CD14-positive monocyte (primary cell): ENCODE results near the gene ARMH1. TPM values are rescaled to one million over a fixed set of nuclear protein-coding genes. Genes with fewer than 3 reads are reported as not detected.
"Not testable (repeated sequence)": the region's sequence is repeated elsewhere in the genome, so short reads cannot be mapped to it uniquely, and the experiment has no call there.

Source experiments
- DNase-seq, 3 donors: peaks; one replicate each; pipeline ENCODE4 v3.0.0-alpha.2; 2011 to 2022
- H2AFZ ChIP-seq: 2 replicates; pipeline ENCODE4 v1.6.0; 2012; ENCODE audit warnings: mild to moderate bottlenecking, low read depth, low read length, inconsistent platforms; ENCODE audit not compliant: insufficient read depth, poor library complexity, severe bottlenecking
- H3K27ac ChIP-seq, 2 donors: 1 replicate in 1 of 2; 2 replicates in 1 of 2; pipeline ENCODE4 v1.5.1; 2012 to 2013; ENCODE audit warnings: low read length in 2 of 2, control low read depth in 1 of 2, inconsistent platforms in 1 of 2, low read depth in 1 of 2, mild to moderate bottlenecking in 1 of 2
- H3K27me3 ChIP-seq, 2 donors: one replicate each; pipeline versions ENCODE4 v1.6.0 to v1.6.1; 2011 to 2013; ENCODE audit warnings: low read length in 2 of 2; ENCODE audit not compliant: control insufficient read depth in 2 of 2, insufficient read depth in 2 of 2
- H3K36me3 ChIP-seq, 2 donors: replicated peaks in 1 of 2; 1 replicate in 1 of 2; 2 replicates in 1 of 2; pipeline versions ENCODE4 v1.5.1 to v1.6.1; 2012 to 2013; ENCODE audit warnings: low read length in 2 of 2, control low read depth in 1 of 2, inconsistent platforms in 1 of 2, mild to moderate bottlenecking in 1 of 2; ENCODE audit not compliant: insufficient read depth in 2 of 2, control insufficient read depth in 1 of 2
- H3K4me1 ChIP-seq, 2 donors: 1 replicate in 1 of 2; 2 replicates in 1 of 2; pipeline versions ENCODE4 v1.5.1 to v1.6.1; 2012 to 2013; ENCODE audit warnings: low read length in 2 of 2, control low read depth in 1 of 2, inconsistent platforms in 1 of 2, mild to moderate bottlenecking in 1 of 2, moderate library complexity in 1 of 2; ENCODE audit not compliant: insufficient read depth in 2 of 2, control insufficient read depth in 1 of 2
- H3K4me2 ChIP-seq: replicated peaks from 2 replicates; pipeline ENCODE3; 2012; ENCODE audit warnings: low read length, moderate library complexity, mild to moderate bottlenecking; ENCODE audit not compliant: poor library complexity, severe bottlenecking; ENCODE audit errors: extremely low read depth
- H3K4me3 ChIP-seq, 3 experiments: fragments of 200-600 bp in 1 of 3; sonication (generic) in 1 of 3; replicated peaks in 1 of 3; 1 replicate in 2 of 3; 2 replicates in 1 of 3; pipeline ENCODE4 v1.5.1; 2011 to 2013; ENCODE audit warnings: low read length in 3 of 3, mild to moderate bottlenecking in 3 of 3, control low read depth in 2 of 3, low read depth in 2 of 3, inconsistent platforms in 1 of 3, moderate library complexity in 1 of 3
- H3K79me2 ChIP-seq: 2 replicates; pipeline ENCODE4 v1.6.0; 2012; ENCODE audit warnings: mild to moderate bottlenecking, control low read depth, inconsistent platforms, low read length, moderate library complexity; ENCODE audit not compliant: insufficient read depth
- H3K9ac ChIP-seq: 2 replicates; pipeline ENCODE4 v1.6.0; 2017; ENCODE audit warnings: low read length, mild to moderate bottlenecking; ENCODE audit not compliant: insufficient read depth, poor library complexity, severe bottlenecking
- H3K9me3 ChIP-seq, 2 donors: replicated peaks in 1 of 2; 1 replicate in 1 of 2; 2 replicates in 1 of 2; pipeline versions ENCODE4 v1.5.1 to v1.6.1; 2012 to 2013; ENCODE audit warnings: low read length in 2 of 2, control low read depth in 1 of 2; ENCODE audit not compliant: control insufficient read depth in 1 of 2, insufficient read depth in 1 of 2
- H4K20me1 ChIP-seq: 2 replicates; pipeline ENCODE4 v1.6.0; 2012; ENCODE audit warnings: mild to moderate bottlenecking, low read length, control low read depth, moderate library complexity; ENCODE audit not compliant: insufficient read depth
- H3K27ac Mint-ChIP-seq, 7 donors: one replicate each; pipeline ENCODE4 v1.8.0; 2020; ENCODE audit warnings: mild to moderate bottlenecking in 7 of 7, mixed read lengths in 7 of 7, moderate library complexity in 6 of 7, inconsistent platforms in 2 of 7
- H3K27me3 Mint-ChIP-seq, 3 donors: one replicate each; pipeline ENCODE4 v1.8.0; 2021 to 2022; ENCODE audit warnings: low read depth in 3 of 3, mild to moderate bottlenecking in 3 of 3, mixed read lengths in 3 of 3, moderate library complexity in 3 of 3, inconsistent platforms in 1 of 3
- H3K36me3 Mint-ChIP-seq, 2 donors: one replicate each; pipeline ENCODE4 v1.8.0; 2020; ENCODE audit warnings: mixed read lengths in 2 of 2, inconsistent platforms in 1 of 2, mild to moderate bottlenecking in 1 of 2
- H3K4me1 Mint-ChIP-seq: one replicate; pipeline ENCODE4 v1.8.0; 2020; ENCODE audit warnings: mild to moderate bottlenecking, mixed read lengths
- H3K4me3 Mint-ChIP-seq, 2 donors: one replicate each; pipeline ENCODE4 v1.8.0; 2020; ENCODE audit warnings: mild to moderate bottlenecking in 2 of 2, mixed read lengths in 2 of 2, moderate library complexity in 1 of 2
- H3K9me3 Mint-ChIP-seq, 7 donors: one replicate each; pipeline ENCODE4 v1.8.0; 2020 to 2022; ENCODE audit warnings: mixed read lengths in 7 of 7, mild to moderate bottlenecking in 6 of 7, moderate library complexity in 6 of 7, inconsistent platforms in 2 of 7
- CTCF ChIP-seq: fragments of 200-600 bp; IDR thresholded peaks from one replicate; pipeline ENCODE4 v1.8.0; 2022; ENCODE audit warnings: antibody characterized with exemption, mild to moderate bottlenecking
- WGBS: methylation state at CpG from one replicate; pipeline ENCODE4 v1.1.5; 2013; ENCODE audit warnings: missing lambda C conversion rate; ENCODE audit not compliant: insufficient coverage; 5-methylcytosine and 5-hydroxymethylcytosine counted together
- intact Hi-C, 2 donors: fragments of 100-400 bp; cut with micrococcal nuclease; formaldehyde crosslinking; loops; one replicate each; pipeline versions ENCODE4 v1.15.0 to v1.15.1; 2023
- polyA plus RNA-seq, 3 donors: library from polyadenylated mRNA; depleted of rRNA in 1 of 3; unstranded in 2 of 3; stranded (reverse) in 1 of 3; fragments of 300-500 nt in 2 of 3; fragments of >200 nt in 1 of 3; fragmentation: Illumina TruSeq in 2 of 3; gene quantifications; 1 replicate in 2 of 3; 2 replicates in 1 of 3; pipeline ENCODE4 v1.2.3, GENCODE V29; 2012 to 2021

The ARMH1 gene
- polyA plus RNA-seq, 3 donors, result 14.7 to 209 (median 15.8) TPM

- Histone ChIP-seq H3K4me2 (no peak overlapping the region), H3K27ac (no peak overlapping the region), H3K79me2 (peaks cover 13% of the 10 kb centered on the region), H3K9ac (no peak overlapping the region), H3K9me3 (no peaks in the 10 kb centered on the region), H3K27me3 (no peaks in the 10 kb centered on the region), H3K4me3 (no peak overlapping the region), H4K20me1 (no peaks in the 10 kb centered on the region), H2AFZ (no peak overlapping the region), H3K4me1 (peaks cover 26 to 34% of the 10 kb centered on the region in 2 donors), H3K36me3 (no peaks in the 10 kb centered on the region)
- no peak overlapping the region for H3K4me3 Mint-ChIP-seq
- peaks cover 0 to 5% (median 4%) of the 10 kb centered on the region in 3 donors for H3K27me3 Mint-ChIP-seq
- H3K4me1 Mint-ChIP-seq, result peaks cover 32% of the 10 kb centered on the region
- peaks cover 0 to 2% of the 10 kb centered on the region in 2 donors for H3K36me3 Mint-ChIP-seq
- DNase-seq, result no peak
- no peak for TF ChIP-seq CTCF
- H3K27ac Mint-ChIP-seq, result no peak overlapping the region
- peaks cover 0 to 3% (median 0%) of the 10 kb centered on the region in 7 donors for H3K9me3 Mint-ChIP-seq
- no CpG with 5 or more reads among the region's 1 CpG for WGBS
- intact Hi-C loops, result no loop called here
Observed at GRCh38 chr1:44735992-44736391, 61.5 kb downstream of the ARMH1 start.

GRCh38 chr1:44738953-44739306 lies 64.4 kb downstream of the ARMH1 start:
- Histone ChIP-seq H3K36me3 (peaks cover 4 to 16% of the 10 kb centered on the region in 2 donors), H3K4me3 (peak overlapping the region; percentile 73 to 93 (median 93)), H3K79me2 (peaks cover 38% of the 10 kb centered on the region), H3K27ac (peak overlapping the region; percentile 71 to 95), H3K9ac (peak overlapping the region; percentile 72), H3K4me1 (peaks cover 20 to 26% of the 10 kb centered on the region in 2 donors), H2AFZ (peak overlapping the region; percentile 90), H3K4me2 (peak overlapping the region; percentile 98)
- peaks cover 10 to 23% of the 10 kb centered on the region in 2 donors for H3K36me3 Mint-ChIP-seq
- peaks cover 30% of the 10 kb centered on the region for H3K4me1 Mint-ChIP-seq
- intact Hi-C loops, DNase-seq, H3K27me3 ChIP-seq, H4K20me1 ChIP-seq, H3K9me3 ChIP-seq, H3K9me3 Mint-ChIP-seq, H3K27me3 Mint-ChIP-seq: not testable (repeated sequence)
- no CpG with 5 or more reads among the region's 1 CpG for WGBS
- H3K4me3 Mint-ChIP-seq, result peak overlapping the region; percentile 95 to 96
- H3K27ac Mint-ChIP-seq, result peak overlapping the region; percentile 95 to 98 (median 96)
